ENCODE data around the gene TEPSIN. TPM values are rescaled to one million over a fixed set of nuclear protein-coding genes. Genes with fewer than 3 reads are reported as not detected.

TEPSIN gene
- total RNA-seq, 1 donor from 2014 or later: 8.3 TPM

DNA sequence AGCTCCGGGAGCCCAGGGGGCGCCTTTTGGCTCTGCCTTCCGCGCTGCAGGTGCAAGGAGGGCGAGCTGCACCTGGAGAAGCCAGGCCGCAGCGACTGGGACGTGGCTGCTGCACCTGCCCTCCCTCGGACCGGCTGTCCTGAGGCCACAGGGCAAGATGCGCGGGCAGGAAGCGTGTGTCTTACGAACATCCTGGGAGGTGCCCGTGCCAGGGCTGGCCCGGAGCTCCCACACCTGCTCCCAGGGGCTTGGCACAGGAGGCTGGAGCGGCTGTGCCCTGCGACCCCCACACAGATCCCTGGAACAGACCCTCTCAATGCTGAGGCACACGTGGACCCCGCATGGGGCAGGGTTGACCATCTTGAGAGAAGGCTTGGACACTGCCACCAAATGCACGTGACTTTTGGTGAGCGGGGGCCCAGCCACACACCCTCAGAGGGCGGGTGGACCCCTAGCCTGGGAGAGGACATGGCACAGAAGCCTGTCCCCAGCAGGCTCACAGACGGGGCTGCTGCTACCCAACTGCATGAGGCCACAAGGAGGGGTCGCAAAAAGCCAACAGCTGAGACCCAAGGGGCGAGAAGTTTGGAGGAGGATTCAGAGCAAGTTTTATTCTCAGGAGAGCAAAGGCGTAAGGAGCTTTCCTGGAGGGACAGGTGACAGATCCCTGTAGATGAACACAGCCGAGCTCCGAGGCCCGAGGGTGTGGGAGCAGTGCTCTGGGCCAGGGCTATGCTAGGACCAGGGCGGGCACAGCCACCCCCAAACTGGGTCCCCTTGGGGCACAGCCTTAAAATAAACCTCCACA lies 11.6 kb upstream of the TEPSIN start:
- DNase-seq (ENCODE audit: low read depth in 2 of 2): no peak

DNA sequence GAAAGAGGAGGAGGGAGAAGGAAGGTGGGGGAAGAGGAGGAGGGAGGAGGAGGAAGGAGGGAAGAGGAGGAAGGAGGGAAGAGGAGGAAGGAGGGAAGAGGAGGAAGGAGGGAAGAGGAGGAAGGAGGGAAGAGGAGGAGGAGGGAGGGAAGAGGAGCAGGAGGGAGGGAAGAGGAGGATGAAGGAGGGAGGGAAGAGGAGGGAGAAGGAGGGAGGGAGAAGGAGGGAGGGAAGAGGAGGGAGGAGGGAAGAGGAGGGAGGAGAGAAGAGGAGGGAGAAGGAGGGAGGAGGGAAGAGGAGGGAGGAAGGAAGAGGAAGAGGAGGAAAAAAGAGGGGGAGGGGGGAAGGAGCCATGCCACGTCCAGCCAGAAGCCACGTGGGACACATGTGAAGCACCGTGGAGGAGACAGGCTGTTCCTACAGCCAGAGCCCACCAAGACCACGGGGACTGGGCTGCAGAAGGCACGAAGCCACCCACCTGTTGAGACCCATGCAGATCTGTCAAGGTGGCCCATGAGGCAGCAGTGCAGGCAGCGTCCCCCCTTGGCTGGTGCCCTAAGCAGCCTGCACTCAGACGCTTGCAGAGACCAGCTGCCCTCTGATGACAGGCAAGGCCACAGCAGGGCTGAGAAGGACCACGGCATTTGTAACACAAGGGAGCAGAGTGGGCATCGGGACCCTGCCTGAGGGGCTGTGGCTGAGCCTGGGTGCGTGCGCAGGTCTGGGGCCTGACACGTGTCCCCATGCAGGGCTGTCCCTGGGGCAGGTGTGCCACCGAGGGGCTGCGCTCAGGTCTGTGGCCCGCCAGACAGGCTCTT lies 10.6 kb upstream of the TEPSIN start:
- peak in 1 of 2 donors; percentile 22 for DNase-seq (ENCODE audit: low read depth in 2 of 2)

DNA sequence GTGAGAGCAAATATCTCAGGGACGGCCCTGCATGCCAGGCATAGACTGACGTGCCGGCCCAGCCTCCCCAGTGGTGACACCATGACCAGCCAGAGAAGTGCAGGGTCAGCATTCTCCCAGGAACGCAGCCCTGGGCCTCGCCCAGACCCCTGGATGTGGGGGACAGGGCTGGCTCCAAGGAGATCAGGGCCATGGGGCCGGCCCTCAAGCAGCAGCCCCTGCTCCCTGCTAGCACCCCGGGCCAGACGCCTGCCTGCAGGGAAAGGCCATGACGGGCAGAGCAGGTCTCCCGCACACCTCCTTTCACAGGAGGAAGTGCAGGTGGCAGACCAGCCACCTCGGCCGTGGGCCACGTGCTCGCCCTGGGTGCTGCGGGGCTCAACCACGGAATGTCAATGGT lies 9.8 kb upstream of the TEPSIN start:
- no peak for DNase-seq (ENCODE audit: low read depth in 2 of 2)

DNA sequence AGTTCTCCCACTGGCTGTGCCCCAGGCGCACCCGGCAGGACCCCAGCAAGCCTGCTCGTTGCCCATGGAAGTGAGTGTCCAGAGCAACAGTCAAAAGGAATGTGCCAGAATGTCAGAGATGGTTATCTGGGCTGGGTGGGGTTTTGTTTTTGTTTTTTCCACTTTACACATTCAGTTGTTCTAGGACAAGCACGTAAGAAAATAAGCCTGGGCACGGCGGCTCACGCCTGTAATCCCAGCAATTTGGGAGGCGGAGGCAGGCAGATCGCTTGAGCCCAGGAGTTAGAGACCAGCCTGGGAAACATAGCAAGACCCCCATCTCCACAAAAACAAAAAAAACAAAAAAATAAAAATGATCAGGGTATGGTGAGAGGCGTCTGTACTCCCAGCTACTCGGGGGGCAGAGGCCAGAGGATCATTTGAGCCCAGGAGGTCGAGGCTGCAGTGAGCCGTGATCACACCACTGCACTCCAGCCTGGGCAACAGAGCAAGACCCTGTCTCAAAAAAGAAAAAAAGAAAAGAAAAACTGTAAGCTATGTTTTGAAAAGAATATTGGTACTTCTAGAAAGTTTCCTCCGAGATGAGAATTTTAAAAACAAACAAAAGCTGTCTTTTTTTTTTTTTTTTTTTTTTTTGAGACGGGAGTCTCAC lies 8.6 kb upstream of the TEPSIN start:
- DNase-seq (ENCODE audit: low read depth in 2 of 2): no peak

DNA sequence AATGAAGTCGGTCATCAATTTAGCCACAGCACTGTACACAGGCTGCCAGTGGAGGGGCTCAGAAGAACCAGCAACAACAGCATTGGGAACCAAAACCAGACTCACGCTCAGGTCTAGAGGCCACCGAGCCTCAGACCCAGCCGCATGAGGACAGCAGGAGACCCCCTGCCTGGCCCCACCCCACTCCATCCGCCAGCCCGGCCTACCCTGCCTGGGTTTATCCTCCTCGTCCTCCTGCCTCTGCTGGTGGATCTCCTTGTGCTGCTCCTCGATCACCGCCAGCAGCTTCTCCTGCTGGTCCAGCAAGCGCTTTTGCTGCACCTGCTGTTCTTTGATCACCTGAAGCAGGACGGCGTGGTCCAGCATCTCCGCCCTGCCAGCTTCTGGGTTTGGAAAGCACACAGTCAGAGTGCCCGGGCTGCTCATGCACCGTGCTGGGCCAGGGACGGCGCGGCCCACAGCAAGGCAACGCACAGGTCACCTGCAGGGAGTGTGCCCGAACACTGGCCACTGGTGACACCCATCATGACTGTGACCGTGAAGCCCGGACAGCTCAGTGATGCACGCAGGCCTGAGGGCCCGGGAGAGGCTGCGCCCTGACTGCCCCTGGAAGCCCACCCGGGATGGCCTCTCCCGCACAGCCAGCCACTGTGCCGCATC lies 8.0 kb upstream of the TEPSIN start:
- no peak for DNase-seq (ENCODE audit: low read depth in 2 of 2)

DNA sequence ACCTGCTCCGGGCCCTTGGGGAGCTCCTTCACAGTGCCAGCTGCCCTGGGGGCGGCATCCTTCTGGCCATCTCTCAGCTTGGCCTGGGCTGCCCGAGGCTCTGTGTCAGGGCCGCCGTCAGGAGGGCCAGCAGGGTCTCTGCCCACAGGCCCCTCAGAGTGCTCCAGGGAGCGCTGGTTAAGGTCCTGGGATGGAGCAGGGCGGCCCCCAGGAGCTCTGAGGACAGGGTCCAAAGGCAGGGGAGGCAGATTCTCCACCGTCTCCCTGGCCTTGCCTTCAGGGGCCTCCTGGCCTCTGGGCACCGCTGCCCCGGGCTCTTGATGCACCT lies 7.5 kb upstream of the TEPSIN start:
- no peak for DNase-seq (ENCODE audit: low read depth in 2 of 2)

DNA sequence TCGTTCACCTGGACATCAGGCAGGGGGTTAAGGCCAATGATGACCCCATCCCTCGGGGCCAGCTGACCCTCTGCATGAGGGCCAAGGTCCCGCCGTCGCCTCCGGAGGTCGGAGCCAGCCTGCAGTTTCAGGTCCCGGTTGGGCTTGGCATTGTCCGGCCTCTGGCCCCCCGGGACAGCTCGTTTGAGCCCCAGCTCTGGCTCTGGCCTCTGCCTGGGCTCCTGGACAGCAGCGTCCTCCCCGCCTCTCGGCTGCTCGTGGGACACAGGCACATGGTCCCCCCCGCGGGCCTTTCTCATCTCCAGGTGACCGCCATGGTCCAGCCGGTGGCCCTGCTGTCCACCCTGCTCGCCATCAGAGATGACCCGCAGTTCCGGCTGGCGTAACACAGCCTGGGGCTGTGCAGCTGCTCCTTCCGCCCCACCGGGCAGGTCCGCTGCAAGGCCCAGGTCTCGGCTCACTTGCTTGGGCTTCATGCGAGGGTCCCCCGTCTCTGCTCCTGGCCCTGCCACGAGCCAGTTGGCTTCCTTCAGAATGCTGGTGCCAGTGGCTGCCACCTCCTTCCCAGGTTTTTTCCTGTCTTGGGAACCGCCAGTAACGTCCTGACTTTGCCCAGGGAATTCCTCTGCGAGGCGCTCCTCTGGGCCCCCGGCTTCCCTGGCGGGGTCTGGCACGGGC lies 6.9 kb upstream of the TEPSIN start:
- DNase-seq (ENCODE audit: low read depth in 2 of 2): no peak

DNA sequence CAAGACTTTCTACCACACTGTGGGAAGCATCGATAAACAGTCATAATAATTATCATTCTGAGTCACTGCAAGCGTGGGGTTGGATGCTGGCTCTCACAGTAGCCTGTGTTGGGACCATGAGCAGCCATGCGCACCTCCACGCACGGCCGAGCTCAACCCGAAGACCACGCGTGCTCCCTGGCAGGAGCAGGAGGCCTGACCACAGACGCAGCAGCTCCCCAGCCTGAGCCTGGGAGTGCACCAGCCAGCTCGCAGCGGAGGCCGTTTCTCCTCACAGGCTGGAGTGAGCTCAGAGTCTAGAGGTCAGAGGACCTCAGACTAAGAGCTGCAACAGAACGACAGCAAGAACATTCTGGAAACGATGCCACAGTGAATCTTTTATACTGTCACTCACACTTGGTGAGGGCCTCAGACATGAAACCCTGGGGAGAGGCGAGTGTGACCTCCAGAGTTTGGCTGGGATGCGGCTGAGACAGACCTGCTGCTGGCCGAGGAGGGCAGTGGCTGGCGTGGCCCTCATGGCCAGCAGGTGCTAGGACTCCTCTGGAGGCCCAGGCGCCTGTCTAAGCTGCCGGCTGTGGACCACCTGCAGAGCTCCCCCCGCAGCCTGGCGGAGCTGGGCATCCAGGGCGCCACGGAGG lies 6.3 kb upstream of the TEPSIN start:
- DNase-seq (ENCODE audit: low read depth in 2 of 2): no peak

DNA sequence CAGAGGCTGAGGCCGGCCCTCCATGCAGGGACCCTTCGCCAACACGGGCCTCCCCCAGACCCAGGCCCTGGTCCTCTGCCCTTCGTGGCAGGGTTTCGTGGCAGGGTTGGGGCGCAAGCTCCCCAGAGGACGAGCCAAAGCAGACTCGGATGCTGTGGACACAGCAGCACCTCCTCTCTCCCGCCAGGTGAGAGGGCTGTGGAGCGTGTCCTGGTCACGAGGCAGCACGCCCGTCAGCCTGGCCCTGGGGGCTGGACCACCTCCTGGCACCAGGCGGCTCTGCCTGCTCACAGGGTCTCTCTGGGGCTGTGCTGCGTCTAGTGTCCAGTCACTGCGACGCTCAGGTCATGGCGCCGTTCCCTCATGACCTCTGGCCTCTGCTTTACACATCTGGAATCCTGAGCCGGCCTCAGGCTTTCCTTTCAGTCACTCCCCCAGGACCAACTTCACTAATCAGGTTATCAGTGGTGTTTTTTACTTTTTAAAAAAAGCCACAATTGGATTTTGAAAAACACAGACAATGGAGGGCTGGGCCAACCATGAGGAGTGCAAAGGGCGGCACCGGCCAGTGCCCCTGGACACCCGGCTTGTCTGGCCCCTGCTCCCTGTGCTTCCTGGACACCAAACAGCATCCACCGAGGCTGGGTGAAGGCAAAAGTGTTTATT lies 5.6 kb upstream of the TEPSIN start:
- DNase-seq (ENCODE audit: low read depth in 2 of 2): no peak

DNA sequence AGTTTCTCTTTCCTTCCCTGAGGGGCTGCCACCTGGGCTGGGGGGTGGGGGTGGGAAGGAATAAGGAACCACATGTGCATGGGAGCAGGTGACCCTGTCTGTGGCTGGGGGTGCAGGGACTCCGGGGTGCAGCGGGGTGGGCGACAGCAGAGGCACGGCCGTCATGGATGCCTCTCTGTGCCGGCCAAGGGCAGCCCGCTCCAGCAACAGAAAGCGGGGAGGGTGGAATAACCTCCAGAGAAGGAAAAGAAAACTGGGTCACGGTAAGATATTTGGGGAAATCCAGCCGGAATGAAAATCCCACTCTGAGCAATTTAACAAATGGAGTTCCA lies 4.4 kb upstream of the TEPSIN start:
- no peak for DNase-seq (ENCODE audit: low read depth in 2 of 2)

DNA sequence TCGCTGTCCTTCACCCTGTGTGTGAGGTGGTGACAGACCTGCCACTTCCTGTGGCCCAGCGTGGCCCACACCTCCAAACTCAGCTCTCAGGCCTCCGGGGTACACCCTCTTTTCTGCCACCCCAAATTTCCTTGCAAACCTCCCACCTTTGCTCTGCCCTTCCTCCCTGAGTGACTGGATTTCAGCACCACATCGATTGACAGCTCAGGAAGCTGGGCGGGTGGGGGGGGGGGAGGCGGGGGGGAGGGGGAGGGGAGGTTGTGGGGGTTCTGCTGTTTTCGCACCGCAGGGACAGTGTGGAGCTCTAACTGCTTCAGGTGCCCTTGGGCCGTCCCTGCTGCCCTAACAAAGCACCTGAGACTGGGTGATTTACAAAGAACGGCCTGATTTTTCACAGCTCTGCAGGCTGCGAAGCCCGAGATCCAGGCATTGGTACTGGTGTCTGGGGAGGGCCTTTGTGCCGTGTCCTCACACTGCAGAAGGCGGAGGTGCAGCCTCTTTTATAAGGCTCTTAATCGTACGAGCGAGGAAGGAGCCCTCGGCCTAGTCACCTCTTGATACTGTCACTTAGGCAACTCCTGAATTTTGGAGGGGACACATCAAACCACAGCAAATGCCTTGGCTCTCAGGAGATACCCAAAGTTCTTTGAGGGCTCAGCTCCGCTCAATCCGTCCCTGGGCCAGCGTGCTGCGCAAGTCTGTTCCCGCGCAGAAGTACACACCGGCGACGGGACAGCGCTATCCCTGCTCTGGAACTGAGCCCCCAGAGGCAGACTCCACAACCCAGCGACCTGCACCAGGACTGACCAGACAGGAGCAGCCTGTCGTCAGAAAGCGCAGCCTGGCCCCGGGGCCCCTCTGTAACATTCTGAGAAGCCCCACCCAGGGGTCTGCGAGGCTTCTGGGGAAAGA lies 3.8 kb upstream of the TEPSIN start:
- DNase-seq (ENCODE audit: low read depth in 2 of 2): no peak

DNA sequence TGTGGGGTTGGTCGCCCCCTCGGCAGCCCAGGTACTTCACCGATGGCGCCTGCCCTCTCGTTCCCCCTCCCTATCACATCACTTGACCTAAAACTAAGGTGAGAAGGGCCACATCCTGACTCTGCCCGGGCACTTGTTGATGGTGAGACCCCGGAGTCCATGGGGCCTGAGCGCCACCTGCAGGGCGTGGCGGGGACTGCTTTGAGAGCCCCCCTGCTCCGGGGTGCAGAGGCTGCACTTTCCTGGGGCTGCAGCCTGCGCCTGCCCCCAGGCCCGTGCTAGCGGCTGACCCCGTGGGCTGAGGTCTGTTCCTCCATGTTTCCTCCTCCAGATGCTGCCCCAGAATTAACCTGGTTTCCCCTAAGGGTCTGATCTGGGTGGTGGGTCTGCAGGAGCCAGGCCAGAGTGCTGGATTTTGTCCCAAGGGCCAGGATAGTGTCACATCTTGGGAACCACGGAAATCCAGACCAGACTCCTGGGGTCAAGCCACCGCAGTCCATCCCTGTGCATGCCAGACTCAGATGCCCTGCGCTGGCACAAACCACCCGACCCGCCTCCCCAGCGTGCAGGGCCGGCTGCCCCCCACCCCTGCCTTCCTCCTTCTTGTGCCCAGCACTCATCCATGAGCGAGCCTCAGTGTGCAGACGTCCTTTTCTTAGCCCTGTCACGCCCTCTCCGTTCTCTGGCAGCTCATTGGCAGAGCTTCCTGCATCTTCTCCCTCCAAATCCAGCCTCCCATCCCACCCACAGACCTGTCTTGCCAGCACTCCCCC lies 3.0 kb upstream of the TEPSIN start:
- DNase-seq (ENCODE audit: low read depth in 2 of 2): peak; percentile 49 to 69

DNA sequence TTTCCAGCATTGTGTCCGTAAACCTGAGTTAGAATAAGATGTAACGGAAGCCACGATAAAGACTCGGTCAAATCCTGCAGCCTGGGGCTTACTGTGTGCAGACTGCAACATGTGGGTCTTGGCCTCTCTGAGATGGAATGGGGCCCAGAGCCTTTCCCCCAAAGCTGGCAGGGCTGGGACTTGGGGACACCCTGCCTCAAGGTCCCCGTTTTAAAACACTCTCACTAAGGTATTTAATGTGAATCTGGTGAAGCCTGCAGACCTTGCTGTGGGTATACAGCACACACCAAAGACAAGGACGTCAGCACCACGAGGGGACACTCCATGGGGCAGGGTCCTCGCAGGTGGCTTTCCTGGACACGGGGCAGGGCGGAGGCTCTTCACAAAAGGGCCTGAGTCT lies 2.3 kb upstream of the TEPSIN start:
- no peak for DNase-seq (ENCODE audit: low read depth in 2 of 2)

DNA sequence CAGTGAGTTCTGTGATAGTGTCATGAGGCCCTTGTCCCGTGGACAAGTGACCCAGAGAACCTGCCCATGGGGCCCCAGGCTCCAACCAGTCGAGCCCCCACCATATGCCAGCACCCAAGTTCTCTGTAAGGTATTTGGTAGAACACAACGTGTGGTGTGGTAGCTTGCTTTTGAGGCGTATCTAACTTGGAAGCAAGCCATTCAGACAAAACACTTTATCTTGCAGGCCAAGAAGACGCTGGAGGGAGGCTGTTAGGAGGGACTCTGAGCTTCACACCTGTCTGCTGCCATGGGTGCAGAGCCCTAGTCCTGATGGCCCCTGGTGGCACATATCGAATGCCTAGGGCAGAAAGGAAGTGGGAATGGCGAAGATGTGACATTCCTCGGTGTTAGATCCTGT lies 1.9 kb upstream of the TEPSIN start:
- no peak for DNase-seq (ENCODE audit: low read depth in 2 of 2)

DNA sequence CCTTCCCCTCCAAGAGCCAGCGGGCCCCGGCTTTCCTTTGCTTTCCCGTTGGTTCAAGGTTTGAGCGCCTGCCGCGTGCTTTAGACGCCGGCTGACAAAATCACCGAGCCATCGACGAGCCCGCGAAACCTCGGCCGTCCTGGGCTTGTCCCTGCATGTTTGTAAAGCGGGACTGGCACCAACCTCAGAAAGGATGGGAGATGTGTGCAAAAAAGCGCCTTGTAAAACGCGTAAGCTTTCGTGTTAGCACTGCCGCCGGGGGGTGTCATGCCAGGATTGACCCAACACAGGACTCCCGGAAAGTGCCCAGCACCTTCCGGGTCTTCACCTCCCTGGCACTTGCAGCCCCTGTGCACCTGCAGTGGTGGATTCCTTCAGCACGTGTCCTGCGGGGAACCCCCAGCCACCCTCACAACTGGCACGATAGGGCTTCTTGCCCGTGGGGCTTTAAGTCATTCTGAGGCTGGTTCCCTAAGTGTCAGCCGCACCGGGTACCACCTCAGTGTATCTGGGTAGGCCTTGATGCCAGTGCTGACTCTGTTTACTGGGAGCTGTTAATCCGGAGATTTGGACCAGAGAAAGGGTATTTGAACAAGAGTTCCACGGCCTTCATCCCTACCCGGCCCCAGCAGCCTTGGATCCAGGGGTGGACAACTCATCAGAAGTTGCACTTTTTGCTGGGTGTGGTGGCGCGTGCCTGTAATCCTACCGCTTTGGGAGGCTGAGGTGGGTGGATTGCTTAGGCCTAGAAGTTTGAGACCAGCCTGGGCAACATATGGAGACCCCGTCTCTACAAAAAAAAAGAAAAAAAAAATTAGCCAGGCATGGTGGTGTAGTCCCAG lies 1.1 kb upstream of the TEPSIN start:
- DNase-seq (ENCODE audit: low read depth in 2 of 2): peak; percentile 36 to 37

DNA sequence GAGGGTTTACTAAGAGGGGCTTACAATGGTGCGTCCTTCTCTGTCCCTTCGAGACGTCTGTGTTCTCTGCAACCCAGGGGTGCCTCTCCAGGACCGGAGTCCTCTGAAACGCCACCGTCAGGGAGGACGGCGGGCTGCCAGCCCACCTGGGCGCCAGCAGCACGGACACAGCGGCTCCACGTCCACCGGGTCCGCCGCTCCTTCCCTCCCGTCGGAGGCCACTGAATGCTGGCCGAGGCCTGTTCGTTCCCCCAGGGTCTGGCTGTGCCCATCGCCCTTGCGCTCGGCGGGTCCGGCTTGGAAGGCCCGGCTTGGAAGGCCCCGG lies 403 bp downstream of the TEPSIN start:
- DNase-seq (ENCODE audit: low read depth in 2 of 2): no peak

DNA sequence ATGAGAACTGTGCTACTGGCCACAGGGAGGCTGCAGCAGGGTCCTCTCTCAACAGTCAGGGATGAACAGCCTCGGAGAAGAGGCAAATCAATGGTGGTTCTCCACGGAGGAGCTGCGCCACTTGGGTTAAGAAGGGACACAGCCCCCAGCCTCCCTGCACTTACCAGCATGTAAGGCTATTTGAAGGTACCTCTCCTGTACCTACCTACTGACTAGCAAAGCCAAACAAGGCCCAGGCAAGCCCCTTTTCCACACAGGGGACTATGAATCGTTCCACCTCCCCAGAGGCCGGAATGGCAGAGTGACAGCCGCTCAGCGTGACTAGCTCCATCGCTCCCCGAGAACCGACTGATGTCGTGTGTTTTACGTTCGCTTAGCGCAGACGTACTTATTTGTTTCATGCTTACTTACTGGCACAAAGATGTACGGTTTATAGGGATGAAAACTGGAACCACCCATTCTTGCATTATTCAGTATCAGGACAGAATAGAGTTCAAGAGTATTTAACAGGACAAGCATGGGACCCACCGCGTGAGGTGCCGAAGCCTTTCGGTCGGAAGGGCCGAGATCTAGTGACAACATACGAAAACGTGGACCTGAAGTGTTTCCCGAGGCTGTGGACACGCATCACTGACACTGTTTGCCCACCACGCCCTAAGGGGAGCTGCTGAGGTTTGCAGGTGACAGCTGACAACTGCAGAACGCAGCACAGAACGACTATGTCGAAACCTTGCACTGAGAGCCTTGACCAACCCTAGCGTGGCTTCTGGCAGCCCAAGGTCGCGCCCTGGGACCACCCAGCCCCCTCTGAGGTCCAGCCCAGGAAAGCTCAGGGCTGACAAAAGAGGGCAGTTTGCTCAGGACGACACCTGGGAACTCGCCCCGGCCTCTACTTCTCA lies 1.0 kb downstream of the TEPSIN start:
- DNase-seq (ENCODE audit: low read depth in 2 of 2): no peak
